Pulmonary artery endothelial cell (primary cell): Measurements from ENCODE around the gene FXYD6. TPM values are rescaled to one million over a fixed set of nuclear protein-coding genes. Genes with fewer than 3 reads are reported as not detected.
A peak's percentile ranks its signal among the peaks of the same experiment; 100 is the strongest.
"Not testable (repeated sequence)": the region's sequence is repeated elsewhere in the genome, so short reads cannot be mapped to it uniquely, and the experiment has no call there.

ENCODE experiments used
- DNase-seq: peaks from one replicate; pipeline ENCODE4 v3.0.0-alpha.2; 2011; ENCODE audit warnings: low read depth, low spot score
- total RNA-seq: library from RNA; depleted of rRNA; stranded (reverse); fragments of >200 nt; gene quantifications from 2 replicates; pipeline ENCODE4 v1.2.3, GENCODE V29; 2014

The FXYD6 gene
- total RNA-seq, 1 donor from 2014 or later = 0.26 TPM

- peak; percentile 37 for DNase-seq
Observed at GRCh38 chr11:117818041-117818873, 58.2 kb downstream of the FXYD6 start.

DNA sequence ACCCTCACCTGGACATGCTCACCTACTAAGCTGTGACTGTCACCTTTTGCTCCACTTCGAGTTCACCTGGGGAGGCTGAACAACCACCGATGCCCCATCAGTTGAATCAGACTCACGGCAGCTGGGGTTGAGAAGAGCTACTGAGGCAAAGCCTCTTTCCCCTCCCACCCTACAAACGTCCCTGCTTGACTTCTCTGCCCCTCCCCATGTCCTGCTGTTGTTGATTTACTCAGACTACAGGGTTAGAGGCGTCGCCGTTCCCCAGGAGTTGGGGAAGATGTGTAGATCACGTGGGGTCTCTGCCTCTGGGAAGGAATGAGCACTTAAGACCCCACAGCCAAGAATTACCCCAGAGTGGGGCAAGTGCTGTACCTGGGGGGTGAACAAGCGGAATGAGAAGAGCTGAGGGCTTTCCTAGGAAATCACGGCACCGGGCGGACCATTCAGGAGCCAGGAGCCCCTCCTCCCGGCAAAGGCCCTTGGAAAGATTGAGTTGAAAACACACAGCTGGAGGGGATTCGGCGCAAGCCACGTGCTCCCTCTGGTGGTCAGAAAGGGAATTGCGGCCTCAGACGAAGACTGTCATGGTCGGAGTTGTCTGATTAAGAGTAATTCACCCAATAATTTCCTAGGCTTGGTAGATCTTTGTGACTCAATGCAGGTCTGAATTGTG, 59.0 kb downstream of the FXYD6 start:
- DNase-seq = peak; percentile 49

GRCh38 chr11:117816846-117817367, 59.6 kb downstream of the FXYD6 start:
- DNase-seq = no peak

GRCh38 chr11:117816151-117816741, 60.2 kb downstream of the FXYD6 start:
- DNase-seq = no peak

GRCh38 chr11:117815262-117815803, 61.1 kb downstream of the FXYD6 start:
- no peak for DNase-seq

GRCh38 chr11:117814766-117815261, 61.6 kb downstream of the FXYD6 start:
- DNase-seq = no peak

DNA sequence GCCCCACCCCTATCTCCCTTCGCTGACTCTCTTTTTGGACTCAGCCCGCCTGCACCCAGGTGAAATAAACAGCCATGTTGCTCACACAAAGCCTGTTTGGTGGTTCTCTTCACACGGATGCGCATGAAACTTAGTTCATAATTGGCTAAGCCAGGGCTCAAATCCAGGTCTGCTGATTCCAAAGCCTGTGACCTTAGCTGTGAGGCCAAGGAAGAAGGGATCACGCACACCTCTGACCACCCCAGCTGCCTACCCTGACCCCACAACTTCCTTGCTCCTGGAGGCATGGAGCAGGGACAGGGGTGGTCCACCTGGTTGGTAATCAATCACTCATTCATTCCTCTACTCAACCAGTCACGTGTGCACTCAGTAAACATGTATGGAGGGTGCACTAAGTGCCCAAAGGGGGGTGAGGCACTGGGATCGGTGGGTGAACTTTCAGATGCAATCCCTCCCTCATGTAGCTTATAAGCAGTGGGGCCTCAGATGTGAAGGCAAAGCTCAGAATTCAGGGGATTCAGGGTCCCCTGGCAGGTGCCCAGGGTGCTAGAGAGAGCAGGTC, 62.2 kb downstream of the FXYD6 start:
- DNase-seq = no peak

DNA sequence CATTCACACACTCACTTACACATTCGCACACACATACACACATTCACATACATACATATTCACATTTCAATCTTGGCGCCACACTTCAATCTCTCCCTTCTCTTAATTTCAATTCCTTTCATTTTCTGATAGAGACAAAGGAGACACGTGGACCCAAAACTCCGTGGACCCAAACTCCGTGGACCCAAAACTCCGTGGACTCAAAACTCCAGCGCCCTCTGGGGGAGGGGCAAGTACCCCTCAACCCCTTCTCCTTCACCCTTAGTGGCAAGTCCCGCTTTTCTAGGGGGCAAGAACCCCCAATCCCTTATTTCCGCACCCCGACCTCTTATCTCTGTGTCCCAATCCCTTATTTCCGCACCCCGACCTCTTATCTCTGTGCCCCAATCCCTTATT, 66.4 kb downstream of the FXYD6 start:
- DNase-seq = not testable (repeated sequence)

DNA sequence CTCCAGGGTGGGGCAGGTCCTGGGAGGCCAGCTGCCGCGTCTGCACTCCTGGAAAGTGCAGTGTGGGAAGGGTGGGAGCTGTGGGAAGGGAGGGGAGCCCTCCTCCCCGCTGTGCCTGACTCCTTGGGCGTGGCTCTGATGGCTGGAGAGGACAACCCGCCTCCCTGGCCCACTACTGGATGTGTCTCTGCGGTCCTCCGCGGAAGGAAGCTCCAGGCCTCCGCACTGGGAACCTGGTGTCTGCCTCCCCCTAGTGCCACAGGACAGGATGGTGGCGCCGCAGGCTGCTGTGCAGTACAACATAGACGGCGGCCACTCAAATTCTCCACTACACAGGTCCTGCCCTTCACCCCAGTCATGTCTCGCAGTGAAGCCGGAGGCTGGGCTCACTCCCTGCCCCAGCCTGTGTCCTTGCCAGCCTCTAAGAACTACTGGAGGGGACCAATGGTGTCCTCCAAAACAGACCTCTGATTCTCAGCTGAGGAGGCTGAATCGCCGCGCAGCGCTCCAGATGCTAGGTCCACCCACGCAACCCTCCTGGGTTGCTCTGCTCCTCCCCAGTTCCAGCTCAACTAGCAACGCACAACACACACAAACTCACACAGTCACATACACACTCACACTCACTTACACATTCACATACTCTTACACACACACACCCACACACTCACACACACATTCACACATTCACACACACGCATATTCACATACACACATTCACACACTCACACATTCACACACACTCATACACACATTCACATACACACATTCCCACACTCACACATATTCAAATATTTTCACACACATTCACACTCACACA, 67.0 kb downstream of the FXYD6 start:
- DNase-seq = no peak

DNA sequence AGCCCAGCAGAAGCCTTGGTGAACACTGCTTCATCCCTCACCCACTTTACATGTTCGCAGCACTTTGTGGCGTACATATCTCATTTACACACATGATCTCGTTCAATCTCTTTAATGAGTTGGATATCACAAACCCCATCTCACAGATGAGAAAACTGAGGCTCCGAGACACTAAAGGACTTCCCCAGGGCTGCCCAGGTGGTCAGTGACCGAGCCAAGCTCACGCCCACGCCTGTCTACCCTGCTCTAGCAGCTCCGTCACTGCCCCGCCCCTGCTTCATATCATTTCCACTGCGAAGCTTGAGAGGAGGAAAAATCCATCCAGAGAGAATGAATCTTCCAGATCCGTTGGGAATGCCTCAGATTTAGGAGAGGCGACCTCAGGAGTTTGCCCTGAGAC, 67.7 kb downstream of the FXYD6 start:
- DNase-seq = no peak

DNA sequence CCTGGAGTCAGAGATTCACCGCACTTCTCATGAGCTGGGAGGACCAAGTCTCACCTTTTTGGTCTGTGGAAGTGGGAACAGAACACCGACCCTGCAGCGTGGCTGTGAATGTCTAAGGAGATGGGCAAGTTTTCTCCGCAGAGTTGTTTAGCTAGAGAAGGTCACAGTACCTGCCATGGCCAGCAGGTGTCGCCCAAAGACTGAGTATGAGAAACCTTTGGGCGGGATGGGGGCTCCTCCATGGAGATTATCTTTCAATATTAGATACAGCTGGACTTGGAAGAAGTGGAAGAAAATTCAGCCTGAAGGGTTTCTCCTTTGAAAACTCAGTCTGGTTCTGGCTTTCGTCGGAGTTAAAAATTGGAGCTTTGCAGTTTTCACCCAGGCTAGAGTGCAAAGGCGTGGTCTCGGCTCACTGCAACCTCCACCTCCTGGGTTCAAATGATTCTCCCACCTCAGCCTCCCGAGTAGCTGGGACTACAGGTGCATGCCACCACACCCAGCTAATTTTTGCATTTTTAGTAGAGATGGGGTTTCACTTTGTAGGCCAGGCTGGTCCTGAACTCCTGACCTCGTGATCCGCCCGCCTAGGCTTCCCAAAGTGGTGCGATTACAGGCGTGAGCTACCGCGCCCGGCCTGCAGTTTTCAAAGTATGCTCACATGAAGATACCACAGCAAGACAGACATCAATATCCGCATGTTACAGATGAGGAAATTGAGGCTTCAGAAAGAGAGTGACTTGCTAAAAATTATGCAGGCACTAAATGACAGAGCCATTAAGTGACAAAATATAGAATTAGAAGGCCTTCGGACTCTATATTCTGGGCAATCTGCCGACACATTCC, 68.8 kb downstream of the FXYD6 start:
- DNase-seq = no peak

DNA sequence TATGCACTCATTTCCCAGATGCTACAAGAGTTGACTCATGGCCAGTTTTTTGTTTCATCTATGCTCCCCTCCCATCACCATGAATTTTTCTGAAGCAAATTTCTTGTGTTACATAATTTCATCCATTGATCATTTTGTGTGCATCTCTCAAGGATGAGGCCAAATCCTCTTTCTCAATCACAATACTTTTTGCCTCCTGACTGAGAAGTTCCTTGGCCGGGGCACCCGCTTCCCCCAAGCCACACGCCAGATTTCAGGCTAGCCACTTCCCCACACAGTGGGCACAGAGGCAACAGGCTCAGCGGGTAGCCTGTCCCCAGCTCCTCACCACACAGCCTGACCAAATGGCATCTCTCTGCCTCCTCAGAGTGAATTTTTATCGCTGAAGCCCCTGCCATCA, 69.6 kb downstream of the FXYD6 start:
- DNase-seq = no peak

DNA sequence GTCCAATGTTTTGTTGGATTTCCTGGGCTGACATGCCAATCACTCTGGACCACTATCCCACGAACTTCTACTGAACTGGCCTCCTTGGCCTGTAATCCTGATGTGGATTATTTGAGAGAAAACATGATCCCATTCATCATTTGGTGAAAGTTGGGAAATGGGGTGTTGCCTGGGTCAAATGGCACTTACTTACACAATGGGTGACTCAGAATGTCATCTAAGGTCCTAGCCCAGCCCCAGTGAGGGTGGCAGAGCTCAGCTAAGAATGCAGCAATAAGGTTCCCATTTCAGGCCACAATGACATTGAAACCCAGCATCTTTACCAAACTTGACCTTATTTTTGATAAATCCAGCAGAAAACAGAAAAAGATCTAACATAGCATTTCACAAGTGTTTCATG, 71.4 kb downstream of the FXYD6 start:
- DNase-seq = no peak

DNA sequence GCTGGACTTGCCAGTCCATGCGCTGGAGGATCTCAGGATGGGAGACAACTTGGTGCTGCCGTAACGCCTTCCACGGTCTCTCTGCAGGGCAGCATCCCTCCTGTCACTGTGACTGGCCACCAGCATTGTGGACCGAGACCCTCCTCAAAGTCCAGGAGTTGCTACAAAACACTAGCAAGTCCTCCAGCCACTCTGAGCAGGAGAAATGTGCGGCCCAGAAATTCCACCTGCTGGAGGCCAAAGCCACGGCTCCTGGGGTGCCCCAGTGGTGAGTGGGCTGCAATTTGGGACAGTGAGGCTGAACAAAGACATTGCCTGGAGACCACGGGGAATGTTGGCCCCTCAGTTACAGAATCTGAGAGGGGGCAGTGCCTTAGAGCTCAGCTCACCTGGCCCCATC, 72.6 kb downstream of the FXYD6 start:
- DNase-seq = no peak

DNA sequence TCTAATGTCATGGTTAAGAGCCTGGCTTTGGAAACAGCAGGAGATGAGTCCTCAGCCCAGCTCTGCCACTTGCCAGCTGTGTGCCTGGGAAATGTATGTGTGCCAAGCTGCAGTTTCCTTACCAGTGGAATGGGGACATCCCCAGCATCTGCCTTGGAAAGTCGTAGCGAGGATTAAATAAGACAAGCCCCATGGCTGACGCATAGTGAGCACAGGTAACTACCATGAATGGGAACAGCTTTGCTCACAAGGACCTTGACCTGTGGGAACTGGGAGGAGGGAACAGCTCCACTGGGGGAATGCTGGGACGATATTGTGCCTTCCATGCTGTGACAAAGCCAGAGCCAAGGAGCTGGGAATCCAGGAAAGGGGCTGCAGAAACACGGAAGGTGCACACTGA, 76.8 kb downstream of the FXYD6 start:
- DNase-seq = no peak

- DNase-seq = no peak
Observed at GRCh38 chr11:117796872-117797529, 79.5 kb downstream of the FXYD6 start, which contains the start of gene DSCAML1. Gene DSCAML1 (minus strand): TSS chr11:117797216. CDS start chr11:117797079, 137 bp downstream.

- no peak for DNase-seq
Observed at GRCh38 chr11:117796456-117796871, 80.0 kb downstream of the FXYD6 start.

- DNase-seq = no peak
Observed at GRCh38 chr11:117795638-117796455, 80.6 kb downstream of the FXYD6 start.
